M059J (cell line): Measurements from ENCODE around the gene RFTN1. TPM values are rescaled to one million over a fixed set of nuclear protein-coding genes. Genes with fewer than 3 reads are reported as not detected.
A peak's percentile ranks its signal among the peaks of the same experiment; 100 is the strongest.

Experiments
- DNase-seq: peaks from one replicate; pipeline ENCODE4 v3.0.0-alpha.2; 2012; ENCODE audit warnings: low read depth
- total RNA-seq: library from RNA; depleted of rRNA; stranded (reverse); fragments of >200 nt; shearing (Covaris generic); gene quantifications from 2 replicates; pipeline ENCODE4 v1.2.3, GENCODE V29; 2014

RFTN1 gene
- total RNA-seq, 1 experiment from 2014 or later: 39.3 TPM

GRCh38 chr3:16407366-16407765 lies 106.1 kb downstream of the RFTN1 start:
- DNase-seq: no peak

GRCh38 chr3:16406579-16406978 lies 106.9 kb downstream of the RFTN1 start:
- no peak for DNase-seq

- no peak for DNase-seq
These were observed 107.3 kb downstream of the RFTN1 start for GRCh38 chr3:16406166-16406565.

GRCh38 chr3:16404349-16404895 lies 109.1 kb downstream of the RFTN1 start:
- DNase-seq: no peak

- peak; percentile 32 for DNase-seq
These were observed 111.0 kb downstream of the RFTN1 start for GRCh38 chr3:16402451-16402850.

GRCh38 chr3:16401273-16401672 lies 112.2 kb downstream of the RFTN1 start:
- DNase-seq: no peak

GRCh38 chr3:16400106-16400931 lies 113.2 kb downstream of the RFTN1 start:
- no peak for DNase-seq

- DNase-seq: peak; percentile 84
These were observed 114.0 kb downstream of the RFTN1 start for GRCh38 chr3:16399473-16399872.

GRCh38 chr3:16398648-16399047 lies 114.9 kb downstream of the RFTN1 start:
- no peak for DNase-seq

- no peak for DNase-seq
These were observed 117.3 kb downstream of the RFTN1 start for GRCh38 chr3:16396202-16396601.

GRCh38 chr3:16395212-16395611 lies 118.3 kb downstream of the RFTN1 start:
- DNase-seq: no peak

- no peak for DNase-seq
These were observed 118.9 kb downstream of the RFTN1 start for GRCh38 chr3:16394639-16395038.

GRCh38 chr3:16392717-16393116 lies 120.8 kb downstream of the RFTN1 start:
- DNase-seq: no peak

GRCh38 chr3:16392065-16392464 lies 121.4 kb downstream of the RFTN1 start:
- no peak for DNase-seq

- no peak for DNase-seq
These were observed 122.9 kb downstream of the RFTN1 start for GRCh38 chr3:16390581-16390980.

GRCh38 chr3:16388850-16389441 lies 124.6 kb downstream of the RFTN1 start:
- no peak for DNase-seq

- DNase-seq: no peak
These were observed 126.9 kb downstream of the RFTN1 start for GRCh38 chr3:16386561-16386960.

- no peak for DNase-seq
These were observed 128.3 kb downstream of the RFTN1 start for GRCh38 chr3:16385151-16385550.

GRCh38 chr3:16383864-16384263 lies 129.6 kb downstream of the RFTN1 start:
- DNase-seq: no peak

GRCh38 chr3:16382845-16383244 lies 130.7 kb downstream of the RFTN1 start:
- DNase-seq: no peak

GRCh38 chr3:16381426-16381825 lies 132.1 kb downstream of the RFTN1 start:
- no peak for DNase-seq

- no peak for DNase-seq
These were observed 133.1 kb downstream of the RFTN1 start for GRCh38 chr3:16380421-16380820.

- no peak for DNase-seq
These were observed 133.7 kb downstream of the RFTN1 start for GRCh38 chr3:16379838-16380237.
